Suprapubic skin (tissue), 4 donors: ENCODE measurements around the gene TSR3. TPM values are rescaled to one million over a fixed set of nuclear protein-coding genes. Genes with fewer than 3 reads are reported as not detected.

ENCODE experiments used
- DNase-seq, 2 donors: peaks; one replicate each; pipeline ENCODE4 v3.0.0-alpha.2; 2019; ENCODE audit warnings: low spot score in 2 of 2
- H3K27ac ChIP-seq: fragments of 200-600 bp; sonication (generic); one replicate; pipeline ENCODE4 v1.5.1; 2019
- H3K27me3 ChIP-seq: fragments of 200-600 bp; sonication (generic); one replicate; pipeline ENCODE4 v1.5.1; 2019
- H3K36me3 ChIP-seq: fragments of 200-600 bp; sonication (generic); one replicate; pipeline ENCODE4 v1.5.1; 2019
- H3K4me1 ChIP-seq: fragments of 200-600 bp; sonication (generic); one replicate; pipeline ENCODE4 v1.5.1; 2019
- H3K4me3 ChIP-seq: fragments of 200-600 bp; sonication (generic); one replicate; pipeline ENCODE4 v1.5.1; 2019; ENCODE audit warnings: mild to moderate bottlenecking
- H3K9me3 ChIP-seq: fragments of 200-600 bp; sonication (generic); one replicate; pipeline ENCODE4 v1.5.1; 2019
- EP300 ChIP-seq: sonication (generic); formaldehyde crosslinking; IDR thresholded peaks from one replicate; pipeline ENCODE4 v1.6.1; 2017; ENCODE audit warnings: antibody characterized with exemption
- POLR2A ChIP-seq, 2 donors: fragments of 450-650 bp; IDR thresholded peaks; one replicate each; pipeline ENCODE4 v1.6.1; 2017; ENCODE audit warnings: antibody characterized with exemption in 2 of 2, mild to moderate bottlenecking in 2 of 2, moderate library complexity in 2 of 2
- POLR2AphosphoS5 ChIP-seq, 3 donors: sonication (generic); formaldehyde crosslinking; IDR thresholded peaks; one replicate each; pipeline ENCODE4 v1.6.1; 2017; ENCODE audit warnings: antibody characterized with exemption in 3 of 3
- WGBS: methylation state at CpG from one replicate; pipeline ENCODE4 v1.1.5; 2018; 5-methylcytosine and 5-hydroxymethylcytosine counted together
- total RNA-seq, 4 donors: library from RNA; depleted of rRNA; stranded (reverse); fragments of >200 nt; gene quantifications; one replicate each; pipeline ENCODE4 v1.1.0, GENCODE V29; 2016
- TF ChIP-seq, protein P1 (sequence below), 2 donors: fragments of 200-600 bp in 1 of 2; fragments of 450-650 bp in 1 of 2; sonication (generic) in 1 of 2; IDR thresholded peaks; one replicate each; pipeline ENCODE4 v1.5.1; 2016 to 2019; ENCODE audit warnings: antibody characterized with exemption in 2 of 2, mild to moderate bottlenecking in 1 of 2, moderate library complexity in 1 of 2

Gene TSR3
- total RNA-seq, 4 donors from 2014 or later: 48.5 to 70.2 (median 62.1) TPM

DNA sequence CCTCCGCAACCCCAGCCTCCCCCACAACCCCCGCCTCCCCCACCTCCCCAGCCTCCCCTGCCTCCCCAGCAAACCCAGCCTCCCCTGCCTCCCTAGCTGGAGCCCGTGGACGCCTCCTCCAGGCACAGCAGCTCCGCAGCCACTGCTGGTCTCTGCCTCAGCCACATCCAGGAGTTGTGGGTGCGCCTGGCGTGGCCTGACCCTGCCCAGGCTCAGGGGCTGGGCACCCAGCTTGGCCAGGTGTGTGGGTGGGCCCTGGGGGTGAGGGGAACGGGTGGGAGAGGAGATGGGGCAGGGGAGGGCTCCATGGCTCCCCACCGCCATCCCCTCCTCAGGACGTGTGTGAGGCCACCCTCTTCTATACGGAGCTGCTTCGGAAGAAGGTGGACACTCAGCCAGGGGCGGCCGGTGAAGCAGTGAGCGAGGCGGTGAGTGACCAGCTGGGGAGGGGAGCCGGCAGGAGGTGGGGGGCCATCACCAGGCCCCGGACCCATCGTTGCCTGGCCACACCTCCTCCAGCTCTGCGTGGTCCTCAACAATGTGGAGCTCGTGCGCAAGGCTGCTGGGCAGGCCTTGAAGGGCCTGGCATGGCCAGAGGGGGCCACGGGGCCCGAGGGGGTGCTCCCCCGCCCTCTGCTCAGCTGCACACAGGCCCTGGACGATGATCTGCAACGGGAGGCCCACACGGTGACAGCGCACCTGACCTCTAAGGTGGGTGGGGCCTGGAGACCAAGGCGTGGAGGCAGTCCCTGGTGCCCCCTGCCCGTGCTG, 5.8 kb downstream of the TSR3 start:
- Histone ChIP-seq H3K9me3 (no peaks in the 10 kb centered on the region), H3K27me3 (peaks cover 3% of the 10 kb centered on the region), H3K4me3 (no peak overlapping the region), H3K4me1 (peaks cover 49% of the 10 kb centered on the region), H3K27ac (no peak overlapping the region), H3K36me3 (peaks cover 26% of the 10 kb centered on the region)
- no peak for DNase-seq
- TF ChIP-seq, protein P1, sequence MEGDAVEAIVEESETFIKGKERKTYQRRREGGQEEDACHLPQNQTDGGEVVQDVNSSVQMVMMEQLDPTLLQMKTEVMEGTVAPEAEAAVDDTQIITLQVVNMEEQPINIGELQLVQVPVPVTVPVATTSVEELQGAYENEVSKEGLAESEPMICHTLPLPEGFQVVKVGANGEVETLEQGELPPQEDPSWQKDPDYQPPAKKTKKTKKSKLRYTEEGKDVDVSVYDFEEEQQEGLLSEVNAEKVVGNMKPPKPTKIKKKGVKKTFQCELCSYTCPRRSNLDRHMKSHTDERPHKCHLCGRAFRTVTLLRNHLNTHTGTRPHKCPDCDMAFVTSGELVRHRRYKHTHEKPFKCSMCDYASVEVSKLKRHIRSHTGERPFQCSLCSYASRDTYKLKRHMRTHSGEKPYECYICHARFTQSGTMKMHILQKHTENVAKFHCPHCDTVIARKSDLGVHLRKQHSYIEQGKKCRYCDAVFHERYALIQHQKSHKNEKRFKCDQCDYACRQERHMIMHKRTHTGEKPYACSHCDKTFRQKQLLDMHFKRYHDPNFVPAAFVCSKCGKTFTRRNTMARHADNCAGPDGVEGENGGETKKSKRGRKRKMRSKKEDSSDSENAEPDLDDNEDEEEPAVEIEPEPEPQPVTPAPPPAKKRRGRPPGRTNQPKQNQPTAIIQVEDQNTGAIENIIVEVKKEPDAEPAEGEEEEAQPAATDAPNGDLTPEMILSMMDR (IDR thresholded peaks at IDR 0.05): no peak
- TF ChIP-seq EP300 (no peak), POLR2A (IDR thresholded peaks at IDR 0.05) (no peak), POLR2AphosphoS5 (IDR thresholded peaks at IDR 0.05) (no peak)
- WGBS: 73% methylated on average over 3 of the region's 31 CpGs

DNA sequence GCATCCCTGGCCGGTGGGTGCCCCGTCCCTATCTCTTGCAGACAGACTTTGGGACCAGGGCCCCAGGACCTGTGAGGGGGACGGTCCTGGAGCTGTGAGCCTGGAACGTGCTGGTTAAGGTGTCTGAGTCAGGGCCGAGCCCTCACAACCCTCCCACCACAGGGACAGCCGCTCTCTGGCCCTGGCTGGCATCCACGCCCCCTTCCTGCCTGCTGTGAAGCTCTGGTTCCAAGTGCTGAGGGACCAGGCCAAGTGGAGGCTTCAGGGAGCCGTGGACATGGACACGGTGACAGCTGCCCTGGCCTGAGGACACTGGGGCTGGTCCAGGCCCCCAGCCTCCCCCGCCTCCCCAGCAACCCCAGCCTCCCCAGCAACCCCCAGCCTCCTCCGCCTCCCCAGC, 6.6 kb downstream of the TSR3 start:
- H3K27ac ChIP-seq: no peak overlapping the region
- no peak for DNase-seq
- 56% methylated on average over 7 of the region's 11 CpGs for WGBS
- no peak overlapping the region for H3K4me3 ChIP-seq
- peaks cover 3% of the 10 kb centered on the region for H3K27me3 ChIP-seq
- H3K4me1 ChIP-seq: peaks cover 41% of the 10 kb centered on the region
- no peaks in the 10 kb centered on the region for H3K9me3 ChIP-seq
- TF ChIP-seq POLR2A (IDR thresholded peaks at IDR 0.05) (no peak), POLR2AphosphoS5 (IDR thresholded peaks at IDR 0.05) (no peak), EP300 (no peak)
- TF ChIP-seq, protein P1 (IDR thresholded peaks at IDR 0.05): no peak
- H3K36me3 ChIP-seq: peaks cover 21% of the 10 kb centered on the region

DNA sequence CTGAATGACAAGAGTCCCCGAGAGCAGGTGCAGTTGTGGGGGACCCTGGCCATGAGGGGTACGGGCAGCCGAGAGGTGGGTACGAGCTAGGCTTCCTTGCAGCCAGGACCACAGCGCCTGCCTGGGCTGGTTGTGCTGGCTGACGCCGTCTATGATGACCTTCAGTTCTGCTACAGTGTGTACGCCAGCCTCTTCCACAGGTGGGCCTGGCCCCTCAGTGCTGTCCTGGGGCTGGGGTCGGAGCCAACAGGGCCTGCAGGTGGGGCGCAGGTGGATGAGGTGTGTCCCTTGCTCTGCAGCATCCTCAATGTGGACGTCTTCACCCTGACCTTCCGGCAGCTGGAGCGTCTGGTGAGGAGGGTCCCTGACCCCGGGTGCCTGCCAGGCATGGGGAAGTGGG, 7.2 kb downstream of the TSR3 start:
- Histone ChIP-seq H3K27ac (no peak overlapping the region), H3K36me3 (peaks cover 15% of the 10 kb centered on the region), H3K27me3 (peaks cover 3% of the 10 kb centered on the region), H3K4me1 (peaks cover 40% of the 10 kb centered on the region), H3K9me3 (no peaks in the 10 kb centered on the region), H3K4me3 (no peak overlapping the region)
- no peak for DNase-seq
- WGBS: 94% methylated on average over 3 of the region's 14 CpGs
- no peak for TF ChIP-seq POLR2AphosphoS5 (IDR thresholded peaks at IDR 0.05)
- no peak for TF ChIP-seq POLR2A (IDR thresholded peaks at IDR 0.05)
- no peak for TF ChIP-seq EP300
- TF ChIP-seq, protein P1 (IDR thresholded peaks at IDR 0.05): no peak

DNA sequence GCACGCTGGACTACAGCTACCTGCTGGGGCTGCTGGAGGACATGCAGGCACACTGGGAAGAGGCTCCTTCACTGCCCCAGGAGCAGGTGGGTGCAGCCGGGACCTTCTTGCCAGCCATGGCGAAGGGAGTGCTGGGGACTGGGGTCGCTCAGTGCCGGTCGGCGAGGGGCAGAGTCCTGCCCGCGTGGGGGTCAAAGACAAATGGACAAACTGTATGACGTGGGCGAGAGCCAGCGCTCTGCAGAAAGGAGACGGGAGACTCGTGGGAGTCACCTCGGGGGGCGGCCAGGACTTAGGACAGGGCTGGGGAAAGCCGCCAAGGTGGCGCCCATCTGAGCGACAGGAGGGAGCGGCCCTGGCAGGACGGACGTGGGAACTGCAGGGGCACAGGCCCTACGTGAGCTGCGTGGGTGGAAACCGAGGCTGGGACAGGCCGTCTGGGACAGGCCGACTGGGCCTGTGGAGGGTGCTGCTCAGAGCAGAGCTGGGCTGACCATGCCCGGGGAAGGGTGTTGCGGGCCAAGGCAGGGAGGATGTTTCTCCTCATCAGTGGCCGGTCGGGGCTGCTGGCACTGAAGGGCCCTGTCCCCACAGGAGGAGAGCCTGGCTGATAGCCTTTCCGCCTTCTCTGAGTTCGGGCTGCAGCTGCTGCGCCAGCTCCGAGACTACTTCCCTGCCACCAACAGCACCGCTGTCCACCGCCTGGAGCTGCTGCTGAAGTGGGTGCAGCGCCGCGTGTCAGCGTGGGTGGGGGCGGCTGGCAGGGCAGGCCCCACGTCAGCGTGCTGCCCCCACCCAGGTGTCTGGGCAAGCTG, 8.0 kb downstream of the TSR3 start:
- DNase-seq: no peak
- no peak overlapping the region for H3K27ac ChIP-seq
- WGBS: 59% methylated on average over 37 of the region's 44 CpGs

More for the DNA sequence above, 8.0 kb downstream of the TSR3 start:
- H3K27me3 ChIP-seq: peaks cover 7% of the 10 kb centered on the region
- H3K36me3 ChIP-seq: peaks cover 6% of the 10 kb centered on the region
- TF ChIP-seq POLR2AphosphoS5 (IDR thresholded peaks at IDR 0.05): no peak
- TF ChIP-seq, protein P1 (IDR thresholded peaks at IDR 0.05): no peak
- no peaks in the 10 kb centered on the region for H3K9me3 ChIP-seq
- peak overlapping the region; percentile 31 for H3K4me3 ChIP-seq
- H3K4me1 ChIP-seq: peaks cover 40% of the 10 kb centered on the region
